Glutamatergic neuron (in vitro differentiated cells): ENCODE measurements around the gene ANKRD13D. TPM values are rescaled to one million over a fixed set of nuclear protein-coding genes. Genes with fewer than 3 reads are reported as not detected.

Source experiments
- DNase-seq: peaks from one replicate; pipeline ENCODE4 v3.0.0; 2022
- H3K27ac Mint-ChIP-seq: one replicate; pipeline ENCODE4 v1.8.0; 2020; ENCODE audit warnings: mild to moderate bottlenecking, mixed read lengths, inconsistent platforms; ENCODE audit not compliant: unreplicated experiment
- H3K27me3 Mint-ChIP-seq: one replicate; pipeline ENCODE4 v1.8.0; 2020; ENCODE audit warnings: mild to moderate bottlenecking, moderate library complexity, mixed read lengths, inconsistent platforms; ENCODE audit not compliant: unreplicated experiment
- H3K36me3 Mint-ChIP-seq: one replicate; pipeline ENCODE4 v1.8.0; 2020; ENCODE audit warnings: mild to moderate bottlenecking, mixed read lengths, inconsistent platforms; ENCODE audit not compliant: unreplicated experiment
- H3K4me1 Mint-ChIP-seq: one replicate; pipeline ENCODE4 v1.8.0; 2020; ENCODE audit warnings: mild to moderate bottlenecking, low read depth, mixed read lengths, inconsistent platforms; ENCODE audit not compliant: unreplicated experiment
- H3K4me3 Mint-ChIP-seq: one replicate; pipeline ENCODE4 v1.8.0; 2020; ENCODE audit warnings: mild to moderate bottlenecking, mixed read lengths, inconsistent platforms; ENCODE audit not compliant: unreplicated experiment
- H3K9me3 Mint-ChIP-seq: one replicate; pipeline ENCODE4 v1.8.0; 2020; ENCODE audit warnings: mild to moderate bottlenecking, moderate library complexity, mixed read lengths, inconsistent platforms; ENCODE audit not compliant: unreplicated experiment
- CTCF ChIP-seq: fragments of 200-600 bp; sonication (generic); IDR thresholded peaks from one replicate; pipeline ENCODE4 v1.5.0; 2021; ENCODE audit not compliant: partially characterized antibody, unreplicated experiment
- total RNA-seq: library from RNA; stranded (reverse); fragmentation: NEBNext Ultra II Directional; extraction: Animal tissue kit (Norgen Biotek cat#: 25700); gene quantifications from one replicate; pipeline ENCODE4 v1.2.1, GENCODE V29; 2021; ENCODE audit not compliant: unreplicated experiment

Gene ANKRD13D
- total RNA-seq, 1 donor from 2014 or later: 109 TPM

- Mint-ChIP-seq H3K36me3 (no peaks in the 10 kb centered on the region), H3K27ac (no peak overlapping the region), H3K4me1 (peaks cover 7% of the 10 kb centered on the region), H3K27me3 (peaks cover 17% of the 10 kb centered on the region), H3K9me3 (peaks cover 10% of the 10 kb centered on the region), H3K4me3 (no peak overlapping the region)
- TF ChIP-seq CTCF: no peak
- DNase-seq: no peak
Measured at GRCh38 chr11:67284811-67285540, 4.1 kb upstream of the ANKRD13D start.

- DNase-seq: no peak
- peaks cover 18% of the 10 kb centered on the region for H3K27me3 Mint-ChIP-seq
- H3K36me3 Mint-ChIP-seq: no peaks in the 10 kb centered on the region
- H3K4me3 Mint-ChIP-seq: no peak overlapping the region
- TF ChIP-seq CTCF: no peak
- H3K27ac Mint-ChIP-seq: no peak overlapping the region
- peaks cover 10% of the 10 kb centered on the region for H3K9me3 Mint-ChIP-seq
- peaks cover 7% of the 10 kb centered on the region for H3K4me1 Mint-ChIP-seq
Measured at GRCh38 chr11:67285541-67286498, 3.3 kb upstream of the ANKRD13D start.

- no peak for DNase-seq
- H3K27me3 Mint-ChIP-seq: peaks cover 18% of the 10 kb centered on the region
- H3K9me3 Mint-ChIP-seq: peaks cover 10% of the 10 kb centered on the region
- peak overlapping the region; percentile 82 for H3K27ac Mint-ChIP-seq
- H3K4me1 Mint-ChIP-seq: peaks cover 7% of the 10 kb centered on the region
- H3K4me3 Mint-ChIP-seq: peak overlapping the region; percentile 82
- no peak for TF ChIP-seq CTCF
- no peaks in the 10 kb centered on the region for H3K36me3 Mint-ChIP-seq
Measured at GRCh38 chr11:67286621-67287333, 2.3 kb upstream of the ANKRD13D start.

GRCh38 chr11:67287355-67288197 is 1.5 kb upstream of the ANKRD13D start:
- no peak for TF ChIP-seq CTCF
- Mint-ChIP-seq H3K36me3 (no peaks in the 10 kb centered on the region), H3K4me1 (peaks cover 7% of the 10 kb centered on the region), H3K9me3 (peaks cover 10% of the 10 kb centered on the region), H3K4me3 (peak overlapping the region; percentile 82), H3K27me3 (peaks cover 16% of the 10 kb centered on the region), H3K27ac (peak overlapping the region; percentile 82)
- no peak for DNase-seq
